H1 (cell line): Measurements from ENCODE around the gene ADAMTS9. TPM values are rescaled to one million over a fixed set of nuclear protein-coding genes. Genes with fewer than 3 reads are reported as not detected.
A peak's percentile ranks its signal among the peaks of the same experiment; 100 is the strongest.

ENCODE experiments used
- CTCF ChIA-PET: fragments of 300-600 bp; sonication (Branson Sonifier 250); formaldehyde crosslinking; loops from one replicate; lab custom pipeline; 2021; ENCODE audit not compliant: partially characterized antibody; lab: Charles Lee
- POLR2A ChIA-PET: fragments of 300-600 bp; sonication (Branson Sonifier 250); formaldehyde crosslinking; loops from one replicate; lab custom pipeline; 2021; ENCODE audit warnings: inconsistent platforms; ENCODE audit not compliant: partially characterized antibody; lab: Charles Lee
- DNase-seq, 2 experiments: peaks; one replicate each; pipeline versions ENCODE4 v3.0.0 to v3.0.0-alpha.2; 2010 to 2022; ENCODE audit warnings: low spot score in 2 of 2, low read depth in 1 of 2, mixed read lengths in 1 of 2
- FAIRE-seq: peaks from 2 replicates; lab custom pipeline; 2011; peaks lifted over from hg19 to GRCh38; lab: Jason Lieb, UNC
- H2AFZ ChIP-seq: 2 replicates; pipeline ENCODE4 v1.8.1; 2012; ENCODE audit warnings: low read length, inconsistent platforms
- H2AK5ac ChIP-seq: 2 replicates; pipeline ENCODE4 v1.6.1; 2013; ENCODE audit warnings: low read depth, low read length
- H2BK120ac ChIP-seq: replicated peaks from 2 replicates; pipeline ENCODE3; 2013; ENCODE audit warnings: low read depth, low read length, inconsistent platforms
- H2BK12ac ChIP-seq: 2 replicates; pipeline ENCODE4 v1.6.1; 2013; ENCODE audit warnings: low read depth, low read length
- H2BK15ac ChIP-seq: 2 replicates; pipeline ENCODE4 v1.6.1; 2013; ENCODE audit warnings: low read length
- H2BK20ac ChIP-seq: 2 replicates; pipeline ENCODE4 v1.6.1; 2013; ENCODE audit warnings: low read length
- H2BK5ac ChIP-seq: 2 replicates; pipeline ENCODE4 v1.6.1; 2013; ENCODE audit warnings: low read depth, low read length
- H3K14ac ChIP-seq: 2 replicates; pipeline ENCODE4 v1.6.1; 2013; ENCODE audit warnings: inconsistent platforms; ENCODE audit not compliant: insufficient read length
- H3K18ac ChIP-seq: 2 replicates; pipeline ENCODE4 v1.6.1; 2013; ENCODE audit warnings: low read length; ENCODE audit errors: extremely low read depth
- H3K23ac ChIP-seq: 2 replicates; pipeline ENCODE4 v1.6.1; 2013; ENCODE audit warnings: inconsistent platforms; ENCODE audit not compliant: insufficient read length
- H3K23me2 ChIP-seq: 2 replicates; pipeline ENCODE4 v1.6.1; 2013; ENCODE audit warnings: low read depth, low read length
- H3K27ac ChIP-seq: 2 replicates; pipeline ENCODE4 v1.6.1; 2011; ENCODE audit warnings: low read depth, low read length, inconsistent platforms
- H3K27me3 ChIP-seq, 4 experiments: replicated peaks in 1 of 4; 1 replicate in 1 of 4; 2 replicates in 3 of 4; pipeline versions ENCODE4 v1.6.1 to v1.8.1; 2011 to 2013; ENCODE audit warnings: low read length in 3 of 4, mild to moderate bottlenecking in 3 of 4, inconsistent platforms in 2 of 4, mixed read lengths in 2 of 4, moderate library complexity in 1 of 4; ENCODE audit not compliant: control insufficient read depth in 3 of 4, insufficient read depth in 3 of 4; ENCODE audit errors: extremely low read depth in 1 of 4
- H3K36me3 ChIP-seq, 4 experiments: 2 replicates each; pipeline versions ENCODE4 v1.6.1 to v1.8.1; 2011 to 2013; ENCODE audit warnings: mild to moderate bottlenecking in 4 of 4, low read length in 3 of 4, moderate library complexity in 2 of 4, control low read depth in 1 of 4, inconsistent platforms in 1 of 4; ENCODE audit not compliant: insufficient read depth in 4 of 4, control insufficient read depth in 2 of 4
- H3K4ac ChIP-seq: replicated peaks from 2 replicates; pipeline ENCODE3; 2013; ENCODE audit warnings: low read length, low read depth, mixed read lengths, inconsistent platforms; ENCODE audit not compliant: insufficient read length
- H3K4me1 ChIP-seq, 4 experiments: replicated peaks in 1 of 4; 1 replicate in 1 of 4; 2 replicates in 3 of 4; pipeline versions ENCODE4 v1.6.1 to v1.8.1; 2011 to 2013; ENCODE audit warnings: low read length in 3 of 4, inconsistent platforms in 2 of 4, mixed read lengths in 1 of 4; ENCODE audit not compliant: insufficient read depth in 4 of 4, control insufficient read depth in 3 of 4
- H3K4me2 ChIP-seq, 2 experiments: 2 replicates each; pipeline versions ENCODE4 v1.6.1 to v1.8.1; 2011 to 2013; ENCODE audit warnings: low read depth in 2 of 2, low read length in 2 of 2, control low read depth in 1 of 2, inconsistent platforms in 1 of 2, mild to moderate bottlenecking in 1 of 2; ENCODE audit not compliant: insufficient read depth in 1 of 2
- H3K4me3 ChIP-seq, 4 experiments: fragments of 200-600, 300-600 bp in 1 of 4; sonication (generic), shearing (Covaris generic), sonication (Bioruptor Twin) in 1 of 4; 2 replicates each; pipeline versions ENCODE4 v1.5.1 to v1.8.1; 2011 to 2016; ENCODE audit warnings: low read length in 4 of 4, low read depth in 3 of 4, control low read depth in 2 of 4, inconsistent platforms in 2 of 4, mild to moderate bottlenecking in 2 of 4, mixed read lengths in 1 of 4, moderate library complexity in 1 of 4; ENCODE audit not compliant: insufficient read depth in 2 of 4; ENCODE audit errors: extremely low read depth in 1 of 4
- H3K56ac ChIP-seq: replicated peaks from 2 replicates; pipeline ENCODE3; 2013; ENCODE audit warnings: low read depth, mild to moderate bottlenecking, mixed read lengths, low read length, inconsistent platforms; ENCODE audit not compliant: insufficient read length
- H3K79me1 ChIP-seq: 2 replicates; pipeline ENCODE4 v1.6.1; 2013; ENCODE audit warnings: low read depth, low read length, control low read depth
- H3K79me2 ChIP-seq, 2 experiments: 2 replicates each; pipeline versions ENCODE4 v1.6.1 to v1.8.1; 2012 to 2013; ENCODE audit warnings: low read length in 2 of 2, mild to moderate bottlenecking in 2 of 2, inconsistent platforms in 1 of 2; ENCODE audit not compliant: insufficient read depth in 2 of 2, control insufficient read depth in 1 of 2
- H3K9ac ChIP-seq, 4 experiments: replicated peaks in 1 of 4; 1 replicate in 1 of 4; 2 replicates in 3 of 4; pipeline versions ENCODE4 v1.6.1 to v1.8.1; 2011 to 2013; ENCODE audit warnings: low read depth in 3 of 4, low read length in 3 of 4, control low read depth in 2 of 4, mild to moderate bottlenecking in 2 of 4, moderate library complexity in 2 of 4, inconsistent platforms in 1 of 4; ENCODE audit errors: extremely low read depth in 1 of 4
- H3K9me3 ChIP-seq, 2 experiments: 2 replicates each; pipeline versions ENCODE4 v1.6.1 to v1.8.1; 2012 to 2013; ENCODE audit warnings: mild to moderate bottlenecking in 2 of 2, moderate library complexity in 2 of 2, control low read depth in 1 of 2, inconsistent platforms in 1 of 2, low read depth in 1 of 2, low read length in 1 of 2, mixed read lengths in 1 of 2; ENCODE audit not compliant: insufficient read depth in 2 of 2
- H4K20me1 ChIP-seq, 2 experiments: replicated peaks in 1 of 2; 2 replicates each; pipeline versions ENCODE3 to v1.8.1; 2011 to 2013; ENCODE audit warnings: inconsistent platforms in 2 of 2, low read length in 2 of 2, mild to moderate bottlenecking in 1 of 2; ENCODE audit not compliant: insufficient read depth in 2 of 2, control insufficient read depth in 1 of 2
- H4K5ac ChIP-seq: 2 replicates; pipeline ENCODE4 v1.6.1; 2013; ENCODE audit warnings: low read length, low read depth, mixed read lengths, inconsistent platforms; ENCODE audit not compliant: insufficient read length
- H4K8ac ChIP-seq: 2 replicates; pipeline ENCODE4 v1.8.0; 2013; ENCODE audit warnings: mild to moderate bottlenecking, moderate library complexity, low read length, inconsistent platforms; ENCODE audit not compliant: insufficient read depth; ENCODE audit errors: extremely low read depth
- H4K91ac ChIP-seq: replicated peaks from 2 replicates; pipeline ENCODE3; 2013; ENCODE audit warnings: low read length, mixed read lengths, inconsistent platforms; ENCODE audit not compliant: insufficient read length
- CTCF ChIP-seq, 3 experiments: IDR thresholded peaks; 1 replicate in 2 of 3; 2 replicates in 1 of 3; pipeline versions ENCODE4 v1.5.1 to v1.6.1; 2011; ENCODE audit warnings: low read length in 3 of 3, mild to moderate bottlenecking in 3 of 3, inconsistent platforms in 2 of 3, low read depth in 1 of 3, moderate library complexity in 1 of 3; ENCODE audit not compliant: insufficient read depth in 1 of 3; ENCODE audit errors: control extremely low read depth in 1 of 3
- MAX ChIP-seq: IDR thresholded peaks from 2 replicates; pipeline ENCODE4 v1.6.1; 2012; ENCODE audit warnings: inconsistent platforms
- SAP30 ChIP-seq: fragments of 300-600 bp; sonication (generic); IDR thresholded peaks from 2 replicates; pipeline ENCODE4 v1.7.1; 2012; ENCODE audit warnings: low read length, moderate library complexity, mild to moderate bottlenecking, inconsistent platforms; ENCODE audit not compliant: insufficient read depth, insufficient replicate concordance
- TEAD4 ChIP-seq: IDR thresholded peaks from 2 replicates; pipeline ENCODE4 v1.6.1; 2012; ENCODE audit warnings: low read depth, low read length, inconsistent platforms, mixed read lengths
- WGBS, 2 experiments: shearing (Covaris generic) in 1 of 2; methylation state at CpG; one replicate each; pipeline versions ENCODE4 v1.1.6 to v1.1.7; 2013 to 2015; ENCODE audit warnings: low lambda C conversion rate in 2 of 2, mixed read lengths in 2 of 2, inconsistent platforms in 1 of 2, low coverage in 1 of 2, missing lambda C conversion rate in 1 of 2; ENCODE audit not compliant: insufficient replicate concordance in 2 of 2, insufficient coverage in 1 of 2, insufficient read length in 1 of 2; ENCODE audit errors: extremely low coverage in 1 of 2, missing lambda C conversion rate in 1 of 2; 5-methylcytosine and 5-hydroxymethylcytosine counted together
- polyA plus RNA-seq, 7 experiments: library from polyadenylated mRNA; depleted of rRNA in 3 of 7; stranded (reverse) in 5 of 7; unstranded in 2 of 7; fragments of >200 nt in 5 of 7; fragments of 200-250 nt in 2 of 7; gene quantifications; 1 replicate in 5 of 7; 2 replicates in 1 of 7; 4 replicates in 1 of 7; pipeline versions ENCODE4 v1.2.1 to v1.2.3, GENCODE V29; 2011 to 2013; ENCODE audit warnings: missing spikeins in 2 of 7, mixed read lengths in 2 of 7
- total RNA-seq: library from RNA; stranded (reverse); fragmentation: NEBNext Ultra II Directional; extraction: Animal tissue kit (Norgen Biotek cat#: 25700); gene quantifications from 2 replicates; pipeline ENCODE4 v1.2.1, GENCODE V29; 2021

ADAMTS9 gene
- total and polyA plus RNA-seq, 2 of the 8 experiments (the other 6 are each of a cell fraction or from before 2014, with no cell fraction given): 0.20 to 0.41 TPM

GRCh38 chr3:64681015-64681414 lies 6.8 kb downstream of the ADAMTS9 start:
- no peak overlapping the region for H2BK5ac ChIP-seq
- peaks cover 2% of the 10 kb centered on the region in 2 experiments for H4K20me1 ChIP-seq
- WGBS, 2 experiments: 24% methylated on average over 5 of the region's 5 CpGs; no CpG with 5 or more reads in 1 of the 2 experiments
- H3K79me1 ChIP-seq: no peaks in the 10 kb centered on the region
- peak overlapping the region in 1 of 2 experiments; percentile 35; a peak in 2 of 4 replicates for H3K4me2 ChIP-seq
- H3K27ac ChIP-seq: no peak overlapping the region
- no peak overlapping the region for H4K91ac ChIP-seq
- H3K4me3 ChIP-seq: no peak overlapping the region
- H3K4me1 ChIP-seq: peaks cover 13 to 40% (median 32%) of the 10 kb centered on the region in 4 experiments
- no peak for DNase-seq
- H3K18ac ChIP-seq: no peak overlapping the region
- ChIA-PET POLR2A (interaction anchor here (0.6 to 0.7 kb wide), 2 partner anchors 77 to 1329 kb away, joined by 3 read pairs; no protein-coding TSS in a partner anchor), CTCF (interaction anchor here (0.7 to 3.3 kb wide), 8 partner anchors 11 to 489 kb away, joined by 3 to 13 read pairs (median 8); no protein-coding TSS in a partner anchor)
- TF ChIP-seq TEAD4: peak; percentile 34; the same call in 1 of the 2 replicates
- no peak for TF ChIP-seq CTCF (IDR thresholded peaks at IDR 0.05; ENCODE audit: control extremely low read depth in 1 of 3, insufficient read depth in 1 of 3, low read depth in 1 of 3, low read length in 3 of 3)
- no peak for TF ChIP-seq SAP30
- no peak for TF ChIP-seq MAX
- FAIRE-seq: peak; percentile 28
- H2BK120ac ChIP-seq: no peak overlapping the region
- no peak overlapping the region for H2BK12ac ChIP-seq
- no peak overlapping the region for H3K23ac ChIP-seq
- H3K4ac ChIP-seq: no peak overlapping the region
- no peak overlapping the region for H2BK15ac ChIP-seq
- H4K8ac ChIP-seq: no peak overlapping the region
- no peaks in the 10 kb centered on the region for H3K9me3 ChIP-seq
- H3K23me2 ChIP-seq: peaks cover 10% of the 10 kb centered on the region; the same call in 1 of the 2 replicates
- no peak overlapping the region for H3K14ac ChIP-seq
- no peak overlapping the region for H2BK20ac ChIP-seq
- H4K5ac ChIP-seq: no peak overlapping the region
- no peak overlapping the region for H3K9ac ChIP-seq
- H3K56ac ChIP-seq: no peak overlapping the region
- no peak overlapping the region for H2AFZ ChIP-seq
- H2AK5ac ChIP-seq: no peak overlapping the region
- no peaks in the 10 kb centered on the region for H3K79me2 ChIP-seq
- H3K36me3 ChIP-seq: no peaks in the 10 kb centered on the region
- H3K27me3 ChIP-seq: peaks cover 37 to 67% (median 55%) of the 10 kb centered on the region in 4 experiments
